Measurements from ENCODE around the gene CHCHD1.
"Not testable (repeated sequence)": the region's sequence is repeated elsewhere in the genome, so short reads cannot be mapped to it uniquely, and the experiment has no call there.

CHCHD1 gene

DNA sequence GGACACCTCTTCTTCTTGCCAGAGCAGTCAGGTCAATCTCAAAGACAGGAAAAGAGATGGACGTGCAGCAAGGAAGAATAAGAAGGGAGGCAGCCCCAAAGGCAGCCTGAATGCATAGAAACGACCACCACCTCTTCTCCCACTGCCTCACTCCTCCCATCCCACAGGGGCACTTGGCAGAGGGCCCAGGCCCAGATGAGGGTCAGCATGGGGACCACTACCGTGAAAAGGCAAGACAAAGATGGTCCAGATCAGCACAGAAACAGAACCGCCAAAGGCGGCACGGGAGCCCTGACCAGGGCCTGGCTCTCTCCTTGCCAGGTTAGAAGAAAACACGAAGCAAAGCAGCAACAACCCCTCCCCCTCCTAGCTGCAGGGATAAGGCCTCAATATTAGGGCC lies 31.5 kb downstream of the CHCHD1 start:
- DNase-seq (ENCODE audit: low spot score) = no peak

DNA sequence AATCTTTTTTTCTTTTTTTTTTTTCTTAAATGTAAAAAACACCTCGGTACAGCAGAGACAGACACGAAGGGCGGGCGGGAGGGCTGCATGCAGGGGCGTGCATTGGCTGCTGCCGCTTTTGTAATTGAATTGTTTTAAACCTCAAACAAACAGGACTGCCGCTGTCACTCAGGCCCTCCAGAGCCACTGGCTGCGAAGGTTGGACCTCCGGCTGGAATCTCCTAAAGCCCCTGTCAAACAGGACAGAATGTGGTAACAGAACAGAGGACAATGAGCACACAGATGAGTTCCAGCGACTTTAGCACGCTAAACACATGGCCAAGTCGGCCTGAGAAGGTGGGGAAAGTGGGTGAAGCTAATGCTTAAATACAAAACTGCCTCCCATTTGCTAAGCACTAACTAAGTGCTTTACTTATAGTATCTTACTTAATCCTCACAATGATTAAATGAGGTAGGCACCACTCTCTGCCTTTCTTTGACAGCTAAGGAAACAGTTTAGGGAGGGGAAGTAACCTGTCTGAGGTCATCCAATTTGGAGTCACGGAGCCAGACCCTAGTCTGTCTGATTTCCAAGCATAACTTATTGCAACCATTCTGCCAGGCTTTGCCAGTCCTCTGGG lies 32.5 kb downstream of the CHCHD1 start:
- DNase-seq (ENCODE audit: low spot score) = no peak

DNA sequence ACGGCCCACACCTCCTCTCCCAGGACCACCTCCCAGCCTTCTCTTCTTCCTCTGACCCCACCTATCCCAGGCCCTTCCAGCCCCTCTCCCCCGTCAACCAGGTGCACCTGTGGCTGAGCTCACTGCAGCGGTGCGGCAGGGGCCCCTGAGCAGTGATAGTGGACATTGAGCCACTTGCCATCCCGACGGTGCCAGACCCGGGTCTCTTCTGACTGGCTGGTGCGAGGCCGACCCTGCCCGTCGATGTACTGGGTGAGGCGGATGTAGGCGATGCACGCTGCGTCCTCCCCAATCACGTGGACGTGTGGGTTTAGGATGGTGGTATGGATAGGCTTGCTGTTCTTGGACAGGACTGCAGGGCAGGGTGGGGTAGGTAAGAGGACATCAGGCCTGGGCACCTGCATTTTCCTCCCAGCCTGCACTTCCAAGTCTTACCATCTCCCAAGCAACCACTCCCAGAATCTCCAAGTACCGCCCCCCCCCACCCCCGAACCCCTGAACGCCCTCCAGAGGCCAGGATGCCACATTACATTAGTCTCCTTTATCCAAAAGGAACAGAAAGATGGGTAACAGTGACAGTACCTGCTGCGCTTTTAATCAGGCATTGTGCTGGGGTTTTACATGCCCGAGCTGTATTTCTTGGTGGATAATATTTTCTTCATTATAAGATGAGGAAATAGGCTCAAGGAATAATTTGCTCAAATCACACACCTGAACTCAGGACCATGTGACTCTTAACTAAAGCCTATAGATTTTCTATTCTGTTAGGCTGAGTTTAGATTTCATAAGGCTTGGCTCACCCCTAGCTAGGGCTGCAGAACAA lies 33.3 kb downstream of the CHCHD1 start:
- DNase-seq (ENCODE audit: low spot score) = peak; percentile 37

DNA sequence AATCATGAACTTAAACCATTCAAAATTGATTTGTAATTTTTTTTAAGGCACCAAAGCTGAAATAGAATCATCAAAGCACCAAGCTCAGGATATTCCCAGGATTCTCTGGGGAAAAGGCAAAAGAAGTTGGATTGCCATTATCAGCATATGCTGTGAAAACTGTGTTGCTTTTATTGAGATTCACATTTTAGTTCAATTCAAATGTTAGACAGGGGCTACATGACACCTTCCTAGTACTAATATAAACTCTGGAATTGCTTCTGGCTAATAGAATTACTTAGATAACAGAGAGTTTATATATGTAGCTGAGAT lies 33.8 kb downstream of the CHCHD1 start:
- DNase-seq (ENCODE audit: low spot score) = no peak

DNA sequence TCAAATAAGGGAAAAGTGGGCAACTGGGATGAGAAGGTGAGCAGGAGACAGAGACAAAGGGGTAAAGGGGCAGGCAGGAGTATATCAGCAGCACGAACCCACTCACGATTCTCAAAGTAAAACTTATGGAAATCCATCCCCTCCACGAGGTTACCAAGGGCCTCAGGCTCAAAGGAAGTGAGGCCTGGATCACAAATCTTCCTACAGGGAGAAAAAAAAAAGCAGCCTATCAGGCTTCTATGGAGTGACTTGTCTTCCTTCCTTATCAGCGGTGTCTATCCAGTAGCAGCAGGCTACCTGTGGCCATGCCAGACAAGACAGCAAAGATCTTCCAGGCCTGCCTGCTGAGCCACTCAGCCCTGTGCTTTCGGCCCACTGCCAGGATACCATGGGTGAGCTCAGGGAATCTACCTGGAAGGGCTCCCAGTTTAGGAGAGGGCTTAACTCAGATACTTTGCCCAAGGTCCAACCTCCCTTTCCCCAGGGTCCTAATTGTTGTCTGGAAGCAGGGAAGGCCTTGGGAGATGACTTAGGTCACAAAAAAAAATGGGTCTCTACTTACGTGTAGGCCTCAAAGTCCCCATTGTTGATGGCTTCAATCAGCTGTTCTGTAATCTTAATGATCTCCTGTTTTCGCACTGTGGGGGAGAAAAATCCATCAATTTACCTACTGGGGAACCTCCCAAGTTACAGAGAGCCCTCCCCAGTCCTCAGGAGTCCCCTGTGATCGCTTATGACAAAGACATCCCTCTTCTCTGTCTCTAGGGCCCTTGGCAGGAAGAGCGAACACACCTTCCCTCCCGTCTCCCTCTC lies 35.3 kb downstream of the CHCHD1 start:
- no peak for DNase-seq (ENCODE audit: low spot score)

DNA sequence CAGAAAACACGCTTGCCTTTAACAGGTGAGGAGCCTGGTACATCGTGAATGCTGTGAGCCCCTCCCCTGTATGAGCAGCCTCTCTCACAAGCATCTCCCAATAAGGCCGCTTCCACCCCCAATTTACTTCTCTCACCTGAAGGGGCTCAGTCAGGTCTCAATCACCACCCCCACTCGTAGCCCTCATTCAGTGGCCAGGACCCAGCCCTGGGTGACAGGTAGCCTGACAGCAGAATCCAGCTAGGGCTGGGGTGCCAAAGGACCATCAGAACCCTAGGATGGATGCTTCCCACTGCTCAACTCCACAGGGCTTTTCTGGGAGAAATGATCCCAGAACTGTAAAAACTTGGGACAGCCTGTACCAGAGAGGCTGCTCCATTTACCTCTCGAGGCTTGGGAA lies 36.0 kb downstream of the CHCHD1 start:
- DNase-seq (ENCODE audit: low spot score) = no peak

DNA sequence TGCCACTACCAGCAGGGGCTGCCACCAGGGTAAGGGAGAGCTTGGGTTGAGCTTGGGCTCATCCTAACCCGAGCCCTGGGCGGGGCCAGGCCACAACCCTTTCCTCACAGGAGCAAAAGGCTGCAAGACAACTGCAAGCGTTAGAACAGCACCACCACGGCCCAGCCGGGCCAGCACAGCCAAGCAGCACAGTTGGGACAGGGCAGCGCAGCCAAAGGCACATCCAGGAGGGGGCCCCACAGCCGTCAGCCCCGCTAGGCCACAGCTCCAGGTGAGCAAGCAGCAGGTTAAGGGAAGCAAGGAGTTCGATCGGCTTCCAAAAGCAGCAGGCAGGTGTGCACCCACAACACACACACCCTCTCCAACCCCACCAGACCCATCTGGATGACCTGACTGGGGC lies 36.6 kb downstream of the CHCHD1 start:
- no peak for DNase-seq (ENCODE audit: low spot score)

DNA sequence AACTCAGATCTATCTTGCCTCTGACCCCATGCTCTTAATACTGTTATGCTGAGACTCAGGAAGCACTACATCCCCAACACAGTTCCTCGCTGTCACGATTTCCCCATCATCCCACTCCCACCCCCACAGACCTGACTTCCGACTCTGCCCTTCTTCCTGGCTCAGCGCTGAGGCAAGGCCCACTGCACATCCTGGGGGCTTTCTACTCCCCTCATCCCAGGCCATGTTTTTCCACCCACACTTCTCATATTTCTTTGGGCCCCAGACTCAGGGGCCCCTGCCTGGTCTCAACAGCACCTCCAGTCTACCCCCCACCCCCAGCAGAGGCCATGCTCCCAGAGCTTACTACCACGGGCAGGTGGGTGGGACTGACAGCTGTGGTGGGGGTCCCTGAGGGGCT lies 37.2 kb downstream of the CHCHD1 start:
- DNase-seq (ENCODE audit: low spot score) = no peak

DNA sequence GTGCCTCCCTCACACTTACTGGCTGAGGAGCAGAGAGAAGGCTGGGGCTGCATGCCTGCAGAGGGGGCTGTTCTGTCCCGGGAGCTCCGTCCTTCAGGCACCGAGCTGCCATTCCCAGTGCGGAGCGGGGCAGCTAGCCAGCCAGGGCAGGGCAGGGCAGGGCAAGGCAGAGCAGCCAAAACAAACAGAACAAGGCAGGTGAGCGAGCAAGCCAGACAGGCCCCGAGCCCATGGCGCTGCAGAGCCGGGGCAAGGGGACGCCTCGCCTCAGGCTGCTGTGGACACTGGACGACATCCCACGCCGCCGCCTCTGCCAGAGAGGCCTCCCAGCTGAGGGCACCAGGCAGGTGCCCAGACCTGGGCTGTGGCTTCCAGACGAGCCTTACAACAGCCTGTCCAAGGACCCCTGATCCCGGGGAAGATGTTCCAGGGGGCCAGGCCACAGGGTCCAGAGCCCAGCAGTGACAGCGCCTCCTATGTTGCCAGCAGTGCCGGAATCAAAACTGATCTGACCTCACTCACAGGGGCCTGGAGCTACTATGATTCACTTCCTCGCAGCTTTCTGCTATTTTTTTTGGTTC lies 37.8 kb downstream of the CHCHD1 start:
- no peak for DNase-seq (ENCODE audit: low spot score)

DNA sequence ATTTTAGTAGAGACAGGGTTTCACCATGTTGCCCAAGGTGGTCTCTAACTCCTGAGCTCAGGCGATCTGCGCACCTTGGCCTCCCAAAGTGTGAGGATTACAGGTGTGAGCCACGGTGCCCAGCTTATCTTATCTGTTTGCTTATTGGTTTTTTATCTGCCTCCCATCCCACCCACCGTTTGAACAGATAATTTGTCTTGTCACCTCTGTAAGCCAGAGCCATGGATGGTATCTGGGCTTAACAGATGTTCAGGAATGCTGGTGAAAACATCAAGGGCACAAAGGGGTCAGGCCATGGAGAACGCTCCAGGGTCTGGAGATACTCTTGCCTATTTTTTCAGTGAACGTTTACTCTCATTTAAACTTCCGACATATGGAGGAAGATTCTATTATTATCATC lies 41.5 kb downstream of the CHCHD1 start:
- DNase-seq (ENCODE audit: low spot score) = no peak

DNA sequence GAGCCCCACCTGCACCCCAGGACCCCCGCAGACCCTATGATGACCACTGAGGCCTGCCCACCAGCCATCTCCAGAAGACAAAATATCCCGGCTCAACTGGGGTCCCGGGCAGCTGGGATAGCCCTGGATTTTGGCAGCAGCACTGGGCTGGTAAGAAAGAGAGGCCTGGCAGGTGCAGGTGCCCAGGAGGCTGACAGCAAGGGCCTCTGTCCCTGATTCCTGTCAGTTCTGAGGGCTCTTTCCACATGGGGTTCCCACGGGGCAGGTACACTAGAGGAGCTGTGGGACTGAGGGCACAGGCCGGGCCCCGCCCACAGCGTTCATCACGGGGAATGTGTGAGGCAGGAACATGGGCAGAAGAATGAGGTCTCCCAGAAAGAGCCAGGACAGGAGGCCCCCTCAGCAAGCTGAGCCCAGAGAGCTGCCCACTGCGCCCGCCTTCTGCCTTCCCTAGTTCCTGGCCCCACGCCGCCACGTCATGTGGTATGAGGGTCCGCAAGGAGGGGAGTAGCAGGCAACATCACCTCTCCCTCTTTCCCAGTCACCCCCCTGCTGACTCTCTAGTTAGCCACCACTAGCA lies 42.4 kb downstream of the CHCHD1 start:
- DNase-seq (ENCODE audit: low spot score) = no peak

DNA sequence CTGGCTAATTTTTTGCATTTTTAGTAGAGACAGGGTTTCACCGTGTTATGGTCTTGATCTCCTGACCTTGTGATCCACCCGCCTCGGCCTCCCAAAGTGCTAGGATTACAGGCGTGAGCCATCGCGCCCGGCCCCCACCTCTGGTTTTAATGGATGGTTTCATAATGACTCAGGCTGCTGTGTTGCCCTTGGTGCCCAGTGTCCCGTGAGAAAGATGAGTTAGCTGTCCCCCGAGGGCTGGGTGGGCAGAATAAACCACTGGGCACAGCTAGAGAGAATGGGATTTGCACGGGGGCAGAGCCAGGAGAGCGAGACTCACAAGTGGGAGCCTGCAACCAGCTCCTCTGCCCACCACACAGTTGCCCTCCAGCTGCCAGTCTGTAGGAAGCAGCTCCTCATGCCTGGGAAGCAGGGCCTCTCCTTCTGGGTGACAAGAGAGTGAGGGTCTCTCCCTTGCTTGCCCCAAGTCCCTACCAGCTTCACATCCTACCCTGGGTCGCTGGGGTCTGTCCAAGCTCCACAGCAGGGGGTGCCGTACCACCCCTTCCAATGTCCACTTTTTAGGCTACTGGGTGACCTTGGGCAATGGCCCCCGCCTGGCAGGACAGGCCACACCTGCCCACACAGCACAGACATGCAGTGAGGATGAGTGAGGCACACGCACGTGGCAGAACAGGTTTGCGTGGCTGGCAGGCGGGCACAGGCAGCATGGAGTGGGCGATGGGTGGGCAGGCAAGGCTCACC lies 45.7 kb downstream of the CHCHD1 start:
- DNase-seq (ENCODE audit: low spot score) = no peak

DNA sequence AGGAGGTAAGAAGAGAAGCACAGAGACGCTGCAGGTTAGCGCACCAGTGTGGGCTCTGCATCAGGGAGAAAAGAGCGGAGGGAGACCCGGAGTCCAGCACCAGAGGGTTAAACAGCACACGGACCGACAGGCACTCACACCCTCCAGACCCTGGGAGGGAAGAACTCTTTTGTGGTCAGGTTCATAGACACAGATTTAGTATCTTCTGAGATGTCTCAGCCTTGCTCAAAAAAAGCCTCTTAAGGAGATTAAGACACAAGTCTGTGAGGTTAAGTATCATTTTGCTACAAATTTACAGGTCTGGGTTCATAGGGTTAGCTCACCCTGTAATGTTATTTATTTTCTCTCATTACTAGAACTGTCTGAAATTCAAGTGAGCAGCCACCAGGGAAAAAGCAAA lies 46.3 kb downstream of the CHCHD1 start:
- no peak for DNase-seq (ENCODE audit: low spot score)

DNA sequence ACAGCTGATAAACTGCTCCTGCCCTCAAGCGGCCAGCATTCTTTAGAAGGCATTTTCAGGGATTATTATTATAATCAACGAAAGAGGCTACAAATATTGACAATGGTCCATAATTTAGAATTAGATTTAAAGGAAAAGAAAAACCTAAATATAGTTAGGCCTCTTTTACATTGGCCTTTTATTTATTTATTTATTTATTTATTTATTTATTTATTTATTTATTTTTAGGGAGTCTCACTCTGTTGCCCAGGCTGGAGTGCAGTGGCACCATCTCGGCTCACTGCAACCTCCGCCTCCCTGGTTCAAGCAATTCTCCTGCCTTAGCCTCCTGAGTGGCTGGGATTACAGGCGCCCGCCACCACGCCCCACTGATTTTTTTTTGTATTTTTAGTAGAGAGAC lies 47.2 kb downstream of the CHCHD1 start:
- not testable (repeated sequence) for DNase-seq (ENCODE audit: low spot score)

Data from GM03348 (cell line).